GM21786 (cell line): ENCODE data around the gene PDCD1.
"Not testable (repeated sequence)": the region's sequence is repeated elsewhere in the genome, so short reads cannot be mapped to it uniquely, and the experiment has no call there.

Source experiments
- ATAC-seq: cut with Tn5 transposase; IDR thresholded peaks from one replicate; pipeline ENCODE4 v1.9.1; 2021; ENCODE audit not compliant: unreplicated experiment

Gene PDCD1

DNA sequence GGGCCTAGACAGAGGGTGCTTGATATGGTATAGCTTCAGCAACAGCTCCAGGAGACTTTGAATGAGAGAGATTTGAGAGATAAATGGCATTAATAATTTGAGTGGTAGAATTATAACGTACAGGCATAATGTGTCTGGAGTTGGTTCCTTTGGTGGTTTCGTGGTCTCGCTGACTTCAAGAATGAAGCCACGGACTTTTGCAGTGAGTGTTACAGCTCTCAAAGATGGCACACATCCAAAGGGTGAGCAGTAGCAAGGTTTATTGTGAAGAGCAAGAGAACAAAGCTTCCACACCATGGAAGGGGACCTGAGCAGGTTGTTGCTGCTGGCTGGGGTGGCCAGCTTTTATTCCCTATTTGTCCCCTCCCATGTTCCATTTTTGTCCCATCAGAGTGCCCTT, 23.1 kb downstream of the PDCD1 start:
- no peak for ATAC-seq

DNA sequence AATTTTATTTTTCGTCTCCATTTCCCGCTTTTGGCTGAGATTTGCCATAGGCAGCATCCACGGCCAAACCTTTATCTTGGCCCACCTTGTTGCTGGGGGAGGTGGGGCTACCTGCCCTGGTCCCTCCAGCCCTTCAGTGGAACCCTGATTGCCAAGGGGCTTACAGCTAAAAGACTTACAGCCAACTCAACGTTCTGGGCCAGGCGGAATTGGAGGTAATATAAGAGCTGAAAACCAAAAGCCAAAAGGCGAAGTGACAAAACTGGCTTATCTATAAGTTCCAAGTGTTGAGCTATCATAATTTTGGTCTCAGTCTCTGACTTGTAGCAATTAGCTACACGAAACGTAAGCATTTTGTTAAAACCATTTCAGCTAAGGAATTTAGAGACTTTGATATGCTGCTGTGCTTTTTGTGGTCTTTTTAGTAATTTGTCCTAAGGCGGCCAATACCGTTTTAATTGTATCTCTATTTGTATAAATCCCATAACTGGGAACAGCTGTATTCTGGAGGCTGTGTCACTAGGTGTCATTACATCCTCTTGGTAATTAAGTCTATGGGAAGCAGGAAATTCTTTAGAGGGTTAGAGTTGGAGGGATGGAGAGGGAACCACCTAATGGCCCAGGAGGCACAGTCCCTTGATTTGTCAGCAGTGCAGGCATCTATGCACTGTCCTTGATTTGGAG, 24.0 kb downstream of the PDCD1 start:
- ATAC-seq: no peak

DNA sequence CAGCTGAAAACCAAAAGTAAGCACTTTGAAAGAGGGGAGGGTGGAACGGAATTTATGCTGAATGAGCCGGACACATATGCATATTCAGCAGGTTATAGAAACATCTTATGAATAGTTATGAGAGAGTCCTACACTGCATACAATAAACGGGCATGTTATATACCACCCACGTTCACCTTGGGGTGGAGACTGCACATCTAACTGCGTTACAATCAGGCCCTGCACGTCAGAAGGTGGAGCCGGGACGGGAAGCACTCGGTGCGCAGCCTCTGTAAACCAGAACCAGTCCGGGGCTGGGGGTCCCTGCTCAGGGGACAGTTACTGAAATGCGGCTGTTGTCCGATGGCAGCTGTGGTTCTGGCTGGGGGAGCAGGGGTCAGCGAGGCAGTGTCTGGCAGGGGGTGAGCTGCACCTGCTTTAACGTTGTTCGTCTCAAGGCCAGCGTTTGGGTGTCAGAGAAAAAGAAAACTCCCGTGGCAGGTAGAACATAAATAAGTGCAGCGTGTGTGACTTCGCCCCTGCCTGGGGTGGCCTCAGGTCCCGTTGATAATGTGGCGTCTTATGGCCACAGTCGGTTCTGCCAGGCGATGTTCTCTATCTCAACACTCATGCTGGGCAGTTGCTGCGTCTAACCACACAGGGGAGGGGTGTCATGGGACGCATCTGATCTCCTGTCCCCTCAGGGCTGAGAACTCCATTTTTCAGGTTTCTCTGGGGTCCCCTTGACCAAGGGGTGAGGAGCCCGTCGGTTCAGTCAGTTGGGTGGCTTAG, 24.8 kb downstream of the PDCD1 start:
- not testable (repeated sequence) for ATAC-seq

DNA sequence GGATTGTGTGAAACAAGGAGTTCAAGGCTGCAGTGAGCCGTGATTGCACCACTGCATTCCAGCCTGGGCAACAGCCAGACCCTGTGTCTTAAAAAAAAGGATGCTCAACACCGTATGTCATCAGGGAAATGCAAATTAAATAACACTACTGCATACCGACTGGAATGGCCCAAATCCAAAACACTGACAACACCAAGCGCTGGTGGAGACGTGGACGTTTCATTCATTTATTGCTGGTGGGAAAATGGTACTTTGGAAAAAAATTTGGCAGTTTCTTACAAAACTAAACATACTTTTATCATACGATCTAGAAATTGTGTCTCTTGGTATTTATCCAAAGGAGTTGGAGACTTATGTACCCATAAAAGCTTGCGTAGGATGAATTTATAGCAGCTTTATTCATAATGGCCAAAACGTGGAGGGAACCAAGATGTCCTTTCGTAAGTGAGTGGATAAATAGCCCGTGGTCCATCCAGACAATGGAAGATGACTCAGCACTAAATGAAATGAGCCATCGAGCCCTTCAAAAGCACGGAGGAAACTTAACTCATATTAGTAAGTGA, 25.5 kb downstream of the PDCD1 start:
- no peak for ATAC-seq

DNA sequence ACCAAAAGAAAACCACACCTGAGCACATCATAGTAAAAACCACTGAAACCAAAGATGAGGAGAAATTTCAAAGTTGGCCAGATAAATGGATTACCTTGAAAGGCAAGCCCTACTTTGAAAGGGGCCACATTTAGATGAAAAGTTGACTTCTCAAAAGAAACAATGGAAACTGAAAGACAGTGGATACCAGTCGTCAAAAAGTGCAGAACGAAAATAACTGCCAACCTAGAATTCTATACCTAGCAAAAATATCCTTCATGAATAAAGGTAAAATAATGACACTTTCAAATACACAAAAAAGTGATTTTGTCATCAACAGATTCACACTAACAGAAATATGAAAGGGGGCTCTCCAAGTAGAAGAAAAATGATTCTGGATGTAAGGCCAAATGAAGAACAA, 31.3 kb downstream of the PDCD1 start:
- ATAC-seq: no peak

DNA sequence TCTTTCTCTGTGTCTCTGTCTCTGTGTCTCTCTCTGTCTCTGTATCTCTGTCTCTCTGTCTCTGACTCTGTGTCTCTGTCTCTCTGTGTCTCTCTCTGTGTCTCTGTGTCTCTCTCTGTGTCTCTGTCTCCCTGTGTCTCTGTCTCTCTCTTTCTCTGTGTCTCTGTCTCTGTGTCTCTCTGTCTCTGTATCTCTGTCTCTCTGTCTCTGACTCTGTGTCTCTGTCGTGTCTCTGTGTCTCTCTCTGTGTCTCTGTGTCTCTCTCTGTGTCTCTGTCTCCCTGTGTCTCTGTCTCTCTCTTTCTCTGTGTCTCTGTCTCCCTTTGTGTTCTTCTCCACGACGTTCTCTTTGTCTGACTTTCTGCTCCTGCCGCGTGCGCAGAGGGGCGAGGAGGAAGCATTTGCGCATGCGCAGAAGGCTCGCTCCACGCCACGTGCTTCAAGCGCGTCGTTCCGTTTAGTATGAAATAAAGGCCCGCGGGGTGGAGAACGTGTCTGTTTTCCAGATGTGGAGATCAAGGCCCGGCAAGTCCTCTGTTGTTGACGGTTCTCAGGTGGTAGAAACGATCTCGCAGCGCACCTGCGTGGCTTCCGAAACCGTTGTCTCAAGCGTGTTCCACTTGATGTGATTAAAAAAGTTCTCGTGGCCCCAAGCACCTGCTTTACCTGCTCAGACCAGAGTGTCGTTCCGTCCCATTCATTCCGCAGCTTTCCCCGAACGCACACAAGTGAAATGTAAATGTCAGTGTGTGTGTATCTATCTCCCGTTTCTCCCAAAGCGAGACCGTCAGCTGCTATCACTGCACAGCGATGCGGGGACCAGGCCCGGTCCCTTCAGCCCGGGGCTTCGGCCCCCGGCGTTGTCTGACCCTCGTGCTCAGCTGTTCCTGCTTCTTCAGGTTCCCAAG, 34.9 kb downstream of the PDCD1 start:
- ATAC-seq: not testable (repeated sequence)

DNA sequence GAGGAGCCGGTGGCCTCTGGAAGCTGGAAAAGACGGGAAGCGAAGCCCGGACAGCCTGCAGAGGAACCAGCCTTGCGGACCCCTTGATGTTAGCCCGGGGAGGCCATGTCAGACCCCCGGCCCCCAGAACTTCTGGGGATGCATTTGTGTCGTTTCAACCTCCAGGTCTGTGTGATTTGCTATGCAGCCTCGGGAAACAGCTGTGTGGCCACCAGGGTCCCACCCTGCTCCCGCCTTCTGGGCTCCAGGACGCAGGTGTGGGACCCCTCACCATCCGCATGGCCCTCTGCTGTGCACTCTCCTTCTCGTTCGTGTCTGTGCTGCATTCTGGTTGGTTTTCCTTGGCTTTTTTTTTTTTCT, 36.5 kb downstream of the PDCD1 start:
- ATAC-seq: no peak

DNA sequence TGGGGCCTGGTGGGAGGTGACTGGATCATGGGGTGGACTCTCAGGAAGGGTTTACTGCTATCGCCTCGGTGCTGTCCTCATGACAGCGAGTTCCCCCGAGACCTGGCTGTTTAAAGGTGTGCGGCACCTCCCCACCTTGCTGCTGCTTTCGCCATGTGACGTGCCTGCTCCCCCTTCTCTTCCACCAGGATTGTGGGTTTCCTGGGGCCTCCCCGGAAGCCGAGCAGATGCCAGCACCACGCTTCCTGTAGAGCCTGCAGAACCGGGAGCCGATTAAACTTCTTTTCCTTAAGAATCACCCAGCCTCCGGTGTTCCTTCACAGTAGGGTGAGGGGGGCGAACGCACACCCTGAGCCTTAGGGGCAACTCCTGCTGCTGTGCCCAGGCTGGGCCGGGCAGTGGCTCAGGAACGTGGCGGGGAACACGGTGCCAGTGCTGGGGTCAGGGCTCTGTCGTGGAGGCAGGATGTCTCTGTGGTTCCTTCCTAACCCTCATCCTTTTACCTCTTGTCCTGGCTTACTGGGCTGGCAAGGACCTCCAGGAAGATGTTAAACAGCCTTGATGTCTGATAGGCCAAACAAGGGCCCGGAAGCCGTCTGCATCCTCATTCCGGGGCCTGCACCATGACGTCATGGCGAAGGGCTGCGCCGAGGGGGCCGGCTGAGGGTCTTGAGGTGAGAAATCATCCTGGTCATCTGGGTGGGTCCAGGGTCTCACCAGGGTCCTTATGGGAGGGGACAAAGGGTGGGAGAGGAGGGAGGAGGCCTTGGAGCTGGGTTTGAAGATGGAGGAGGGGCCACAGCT, 37.0 kb downstream of the PDCD1 start:
- no peak for ATAC-seq

DNA sequence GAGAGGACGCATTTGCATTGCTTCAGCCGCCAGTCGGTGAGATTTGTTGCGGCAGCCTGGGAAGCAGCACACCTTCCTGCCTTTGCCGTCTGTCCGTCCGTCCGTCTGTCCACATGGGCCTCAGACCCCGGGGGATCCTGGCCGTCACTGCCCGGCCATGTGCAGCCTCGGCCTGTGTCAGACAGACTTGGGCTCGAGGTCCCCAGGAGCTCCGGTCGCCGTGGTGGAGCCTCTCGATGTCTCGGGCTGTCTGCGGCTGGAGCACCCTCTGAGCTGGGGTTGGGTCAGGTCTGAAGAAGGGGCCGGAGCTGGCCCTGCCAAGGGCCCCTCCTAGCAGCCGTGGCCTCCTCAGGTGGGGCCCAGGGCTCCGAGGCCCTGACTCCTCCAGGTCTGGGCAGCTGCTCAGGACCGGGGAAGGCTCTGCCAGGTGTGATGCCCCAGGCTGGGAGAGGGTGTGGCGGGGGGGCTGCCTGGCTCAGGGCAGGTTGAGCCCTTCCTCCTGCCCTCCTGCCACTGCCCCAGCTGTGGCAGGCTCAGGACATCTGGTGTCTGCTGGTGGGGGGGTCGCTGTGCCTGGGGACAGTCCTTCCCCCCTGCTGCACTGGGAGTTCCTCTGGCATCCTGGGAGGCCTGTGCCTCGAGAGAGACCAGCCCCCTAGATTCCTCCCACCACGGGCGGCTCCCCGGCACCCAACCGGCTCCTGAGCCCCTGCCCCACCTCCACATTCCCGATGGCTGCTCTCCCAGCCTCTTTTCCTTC, 37.9 kb downstream of the PDCD1 start:
- no peak for ATAC-seq

DNA sequence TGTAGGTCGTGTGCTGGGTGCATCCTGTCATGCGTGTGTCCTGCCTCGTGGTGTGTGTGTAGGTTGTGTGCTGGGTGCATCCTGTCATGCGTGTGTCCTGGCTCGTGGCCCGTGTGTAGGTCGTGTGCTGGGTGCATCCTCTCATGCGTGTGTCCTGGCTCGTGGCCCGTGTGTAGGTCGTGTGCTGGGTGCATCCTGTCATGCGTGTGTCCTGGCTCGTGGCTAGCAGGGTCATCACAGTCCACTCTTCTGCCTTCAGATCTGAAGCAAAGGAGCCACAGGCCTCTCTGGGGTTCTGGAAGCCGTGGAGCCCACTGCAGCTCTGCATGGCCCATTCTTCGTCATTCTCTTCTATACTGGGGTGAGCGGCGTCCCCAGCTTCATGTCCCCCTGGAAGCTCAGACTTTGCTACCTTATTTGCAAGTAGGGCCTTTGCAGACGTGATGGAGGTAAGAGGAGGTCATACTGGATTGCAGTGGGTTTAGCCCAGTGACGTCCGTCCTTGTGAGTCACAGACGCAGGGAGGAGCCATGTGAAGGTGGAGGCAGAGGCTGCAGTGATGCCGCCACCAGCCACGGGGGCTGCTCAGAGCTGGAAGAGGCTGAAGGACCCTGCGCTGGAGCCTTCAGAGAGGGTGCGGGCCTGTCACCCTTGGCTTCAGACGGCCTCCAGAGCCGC, 38.6 kb downstream of the PDCD1 start:
- ATAC-seq: not testable (repeated sequence)

DNA sequence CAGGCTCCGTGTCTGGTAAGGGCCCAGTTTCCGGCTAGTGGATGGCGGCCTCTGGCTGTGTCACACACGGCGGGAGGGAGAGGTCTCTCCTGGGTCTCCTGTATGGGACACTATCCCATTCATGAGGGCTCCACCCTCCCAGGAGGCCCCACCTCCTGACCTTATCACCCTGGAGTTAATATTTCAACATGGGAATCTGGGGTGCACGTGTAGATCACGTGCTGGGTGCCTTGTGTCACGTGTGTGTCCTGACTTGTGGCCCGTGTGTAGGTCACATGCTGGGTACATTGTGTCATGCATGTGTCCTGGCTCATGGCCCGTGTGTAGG, 39.8 kb downstream of the PDCD1 start:
- ATAC-seq: no peak

DNA sequence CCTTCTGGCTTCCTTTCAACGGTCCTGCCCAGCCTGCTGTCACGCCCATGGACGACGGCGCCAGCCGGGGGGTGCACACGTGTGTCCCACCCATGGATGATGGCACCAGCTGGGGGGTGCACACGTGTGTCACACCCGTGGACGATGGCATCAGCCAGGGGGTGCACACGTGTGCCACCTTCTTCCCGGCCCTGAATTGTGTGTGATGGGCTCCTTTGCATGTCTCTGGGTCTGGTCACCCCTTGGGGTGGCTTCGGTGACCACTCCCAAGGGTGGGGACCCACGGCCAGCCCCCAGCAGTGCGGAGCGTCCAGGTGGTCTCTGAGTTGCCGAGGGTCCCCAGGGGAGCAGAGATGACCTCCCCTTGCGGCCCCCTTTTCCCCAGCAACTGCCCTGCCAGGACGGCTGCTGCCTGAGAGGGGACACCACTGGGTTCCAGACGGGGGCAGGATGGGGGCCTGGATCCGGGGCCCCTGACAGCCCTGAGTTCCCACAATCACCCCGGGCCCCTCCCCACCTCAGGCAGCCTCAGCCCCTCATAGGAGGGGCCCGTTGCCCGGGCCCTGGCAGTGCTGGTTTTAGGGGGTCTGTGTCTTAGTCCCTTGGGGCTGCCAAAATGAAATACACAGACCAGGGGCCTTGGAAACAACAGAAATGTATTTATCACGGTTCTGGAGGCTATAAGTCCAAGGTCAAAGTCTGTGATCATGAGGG, 40.3 kb downstream of the PDCD1 start:
- ATAC-seq: no peak

DNA sequence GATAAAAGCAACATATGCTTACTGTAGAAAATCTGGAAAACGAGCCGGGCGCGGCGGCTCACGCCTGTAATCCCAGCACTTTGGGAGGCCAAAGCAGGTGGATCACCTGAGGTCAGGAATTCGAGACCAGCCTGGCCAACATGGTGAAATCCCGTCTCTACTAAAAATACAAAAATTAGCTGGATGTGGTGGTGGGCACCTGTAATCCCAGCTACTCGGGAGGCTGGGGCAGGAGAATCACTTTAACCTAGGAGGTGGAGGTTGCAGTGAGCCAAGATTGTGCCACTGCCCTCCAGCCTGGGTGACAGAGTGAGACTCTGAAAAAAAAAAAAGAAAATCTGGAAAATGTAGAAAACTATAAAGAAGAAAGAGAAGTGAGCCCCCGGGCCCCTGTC, 40.9 kb downstream of the PDCD1 start:
- ATAC-seq: not testable (repeated sequence)

DNA sequence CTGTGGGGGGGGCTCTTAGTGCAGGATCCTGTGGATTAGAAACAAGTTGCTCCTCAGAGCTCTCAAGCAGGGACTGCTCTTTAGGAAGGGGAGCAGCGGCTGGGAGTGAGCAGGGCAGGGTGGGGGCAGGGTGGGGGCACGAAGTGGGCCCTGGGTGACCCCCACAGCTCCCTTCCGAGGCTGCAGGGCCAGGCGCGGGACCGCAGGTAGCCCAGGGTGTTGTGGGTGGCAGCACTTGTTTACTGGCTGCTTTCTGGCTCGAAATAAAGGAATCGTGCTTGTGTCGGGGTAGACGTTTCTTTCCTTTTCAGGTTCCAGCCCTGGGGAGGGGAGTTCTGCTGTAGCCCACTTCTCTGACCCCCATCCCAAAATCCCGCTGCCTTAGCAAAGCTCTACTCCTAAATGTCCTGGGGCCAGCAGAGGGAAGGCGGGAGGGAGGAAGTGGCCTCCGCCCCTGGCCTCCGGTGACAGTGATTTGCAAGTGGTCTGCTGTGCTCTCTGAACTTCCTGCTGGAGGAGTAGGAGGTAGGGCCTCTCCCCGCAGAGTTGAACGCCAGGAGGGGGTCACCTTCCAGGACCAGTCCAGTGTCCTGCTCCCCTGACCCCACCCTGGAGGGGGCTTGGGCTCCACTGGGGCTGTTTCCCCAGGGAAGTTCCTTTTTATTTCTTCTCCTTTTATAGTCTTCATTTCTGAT, 41.4 kb downstream of the PDCD1 start:
- ATAC-seq: no peak

DNA sequence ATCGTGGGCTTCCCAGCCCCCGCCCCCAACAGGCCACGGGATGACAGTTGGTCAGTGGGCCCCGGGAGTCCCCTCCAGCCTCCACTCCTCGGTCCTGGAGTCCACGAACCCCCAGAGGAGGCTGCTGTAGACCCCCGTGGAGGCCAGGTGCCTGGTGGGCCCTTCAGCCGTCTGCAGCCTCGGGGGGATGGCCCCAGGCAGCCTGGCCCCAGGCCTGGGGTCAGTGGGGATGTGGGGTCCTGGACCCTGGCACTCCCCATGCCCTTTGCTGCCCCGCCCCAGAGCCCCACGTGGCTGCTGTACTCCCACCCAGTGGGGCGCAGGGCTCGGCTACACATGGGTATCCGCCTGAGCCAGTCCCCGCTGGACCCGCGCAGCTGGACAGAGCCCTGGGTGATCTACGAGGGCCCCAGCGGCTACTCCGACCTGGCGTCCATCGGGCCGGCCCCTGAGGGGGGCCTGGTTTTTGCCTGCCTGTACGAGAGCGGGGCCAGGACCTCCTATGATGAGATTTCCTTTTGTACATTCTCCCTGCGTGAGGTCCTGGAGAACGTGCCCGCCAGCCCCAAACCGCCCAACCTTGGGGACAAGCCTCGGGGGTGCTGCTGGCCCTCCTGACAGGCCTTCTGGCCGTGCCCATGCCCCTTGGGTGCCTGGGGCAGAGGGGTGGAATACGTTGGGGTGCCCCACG, 42.1 kb downstream of the PDCD1 start:
- no peak for ATAC-seq

DNA sequence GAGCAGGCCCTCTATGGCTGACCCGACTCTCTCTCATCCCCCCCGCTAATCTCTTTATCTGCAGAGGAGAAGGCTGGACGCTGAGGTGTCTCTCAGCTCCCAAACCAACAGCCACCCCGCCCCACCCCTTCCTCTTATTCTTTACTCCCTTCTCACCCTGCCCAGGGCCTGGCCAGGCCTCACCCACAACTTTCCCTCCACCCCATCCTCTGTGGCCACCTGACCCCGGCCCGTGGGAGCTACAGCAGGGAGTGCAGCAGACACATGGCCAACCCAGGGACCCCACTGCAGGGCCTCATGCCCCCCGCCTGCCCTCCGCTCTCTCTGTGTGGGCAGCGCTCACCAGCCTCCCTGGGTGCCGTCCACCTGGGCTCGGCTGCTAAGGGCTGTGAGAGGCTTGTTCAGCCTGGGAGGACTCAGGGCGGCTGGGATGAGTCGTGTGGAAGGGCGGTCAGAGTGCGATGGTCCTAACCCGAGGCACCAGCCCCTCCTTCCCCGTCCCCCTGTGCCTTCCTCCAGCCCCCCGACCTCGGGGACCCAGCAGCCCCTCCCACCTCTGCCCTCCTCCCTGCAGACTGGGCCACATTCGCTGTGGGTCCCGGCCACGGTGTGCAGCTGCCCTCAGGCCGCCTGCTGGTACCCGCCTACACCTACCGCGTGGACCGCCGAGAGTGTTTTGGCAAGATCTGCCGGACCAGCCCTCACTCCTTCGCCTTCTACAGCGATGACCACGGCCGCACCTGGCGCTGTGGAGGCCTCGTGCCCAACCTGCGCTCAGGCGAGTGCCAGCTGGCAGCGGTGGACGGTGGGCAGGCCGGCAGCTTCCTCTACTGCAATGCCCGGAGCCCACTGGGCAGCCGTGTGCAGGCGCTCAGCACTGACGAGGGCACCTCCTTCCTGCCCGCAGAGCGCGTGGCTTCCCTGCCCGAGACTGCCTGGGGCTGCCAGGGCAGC, 42.9 kb downstream of the PDCD1 start:
- ATAC-seq: no peak
